HG03025 (cell line): ENCODE measurements around the gene ACMSD.
"Not testable (repeated sequence)": the region's sequence is repeated elsewhere in the genome, so short reads cannot be mapped to it uniquely, and the experiment has no call there.

Experiments used
- ATAC-seq: cut with Tn5 transposase; IDR thresholded peaks from one replicate; pipeline ENCODE4 v1.9.1; 2021; ENCODE audit warnings: mild to moderate bottlenecking, moderate library complexity; ENCODE audit not compliant: unreplicated experiment, low FRiP score

Gene ACMSD

DNA sequence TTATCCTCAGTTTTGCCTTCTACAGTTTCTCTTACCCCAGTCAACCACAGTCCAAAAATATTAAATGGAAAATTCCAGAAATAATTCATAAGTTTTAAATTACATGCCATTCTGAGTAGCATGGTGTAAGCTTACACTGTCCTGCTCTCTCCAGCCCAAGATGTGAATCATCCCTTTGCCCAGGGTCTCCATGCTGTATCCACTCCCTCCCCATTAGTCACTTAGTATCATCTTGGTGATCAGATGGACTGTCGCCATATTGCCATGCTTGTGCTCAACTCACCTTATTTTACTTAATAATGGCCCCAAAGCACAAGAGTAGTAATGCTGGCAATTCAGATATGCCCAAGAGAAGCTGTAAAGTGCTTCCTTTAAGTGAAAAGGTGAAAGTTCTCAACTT, 61.7 kb downstream of the ACMSD start:
- no peak for ATAC-seq

DNA sequence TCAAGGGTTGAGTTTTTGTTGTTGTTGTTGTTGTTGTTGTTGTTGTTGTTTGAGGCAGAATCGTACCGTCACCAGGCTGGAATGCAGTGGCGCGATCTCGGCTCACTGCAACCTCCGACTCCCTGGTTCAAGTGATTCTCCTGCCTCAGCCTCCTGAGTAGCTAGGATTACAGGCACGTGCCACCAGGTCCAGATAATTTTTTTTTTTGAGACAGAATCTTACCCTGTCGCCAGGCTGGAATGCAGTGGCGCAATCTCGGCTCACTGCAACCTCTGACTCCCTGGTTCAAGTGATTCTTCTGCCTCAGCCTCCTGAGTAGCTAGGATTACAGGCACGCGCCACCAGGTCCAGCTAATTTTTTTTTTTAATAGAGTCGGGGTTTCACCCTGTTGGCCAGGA, 65.3 kb downstream of the ACMSD start:
- ATAC-seq = not testable (repeated sequence)

DNA sequence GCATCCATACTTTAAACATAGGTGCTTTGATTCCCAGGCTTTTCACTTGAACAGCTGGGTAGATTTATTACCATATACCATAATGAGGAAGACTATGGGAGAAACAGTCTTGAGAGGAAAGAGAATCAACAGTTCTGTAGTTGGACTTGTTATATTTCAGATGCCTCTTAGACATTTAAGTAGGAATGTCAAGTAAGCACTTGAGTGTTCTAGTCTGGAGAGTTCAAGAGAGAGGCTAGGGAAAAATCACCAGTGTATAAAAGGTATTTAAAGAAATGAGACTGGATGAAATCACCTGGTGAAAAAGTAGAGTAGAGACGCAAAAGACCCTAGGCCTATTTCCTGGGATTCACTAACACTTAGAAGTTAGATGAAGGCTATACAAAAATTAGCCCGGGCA, 66.8 kb downstream of the ACMSD start:
- no peak for ATAC-seq

DNA sequence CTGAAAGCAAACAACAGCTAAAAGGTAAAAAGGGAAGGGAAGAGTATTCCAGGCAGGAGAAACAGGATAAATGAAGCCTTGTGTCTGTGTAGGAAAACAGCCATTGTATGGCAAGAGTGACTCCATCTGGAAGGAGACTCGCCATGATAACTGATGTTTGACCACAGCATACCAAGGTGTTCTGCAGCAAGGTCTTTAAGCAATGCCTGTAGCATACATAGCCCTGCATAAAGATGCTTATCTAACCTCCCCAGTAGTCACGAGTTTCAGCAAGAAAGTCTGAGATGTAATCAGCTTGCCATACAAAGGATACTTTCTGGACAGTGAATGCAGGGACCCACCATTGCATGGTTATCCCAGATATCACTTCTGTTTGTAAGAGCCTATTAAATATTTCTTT, 68.3 kb downstream of the ACMSD start:
- ATAC-seq = no peak

DNA sequence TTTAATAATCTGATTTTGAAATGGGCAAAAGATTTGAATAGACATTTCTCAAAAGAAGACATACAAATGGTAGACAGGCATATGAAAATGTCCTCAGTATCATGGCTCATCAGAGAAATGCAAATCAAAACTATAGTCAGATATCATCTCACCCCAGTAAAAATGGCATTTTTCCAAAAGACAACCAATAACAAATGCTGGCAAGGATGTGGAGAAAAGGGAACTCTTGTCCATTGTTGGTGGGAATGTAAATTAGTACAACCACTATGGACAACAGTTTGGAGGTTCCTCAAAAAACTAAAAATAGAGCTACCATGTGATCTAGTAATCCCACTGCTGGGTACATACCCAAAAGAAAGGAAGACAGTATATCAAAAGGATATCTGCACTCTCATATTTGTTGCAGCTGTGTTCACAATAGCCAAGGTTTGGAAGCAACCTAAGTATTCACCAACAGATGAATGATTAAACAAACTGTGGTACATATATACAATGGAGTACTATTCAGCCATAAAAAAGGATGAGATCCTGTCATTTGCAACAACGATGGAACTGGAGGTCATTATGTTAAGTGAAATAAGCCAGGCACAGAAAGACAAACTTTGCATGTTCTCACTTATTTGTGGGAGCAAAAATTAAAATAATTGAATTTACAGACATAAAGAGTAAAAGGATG, 69.2 kb downstream of the ACMSD start:
- ATAC-seq = not testable (repeated sequence)

DNA sequence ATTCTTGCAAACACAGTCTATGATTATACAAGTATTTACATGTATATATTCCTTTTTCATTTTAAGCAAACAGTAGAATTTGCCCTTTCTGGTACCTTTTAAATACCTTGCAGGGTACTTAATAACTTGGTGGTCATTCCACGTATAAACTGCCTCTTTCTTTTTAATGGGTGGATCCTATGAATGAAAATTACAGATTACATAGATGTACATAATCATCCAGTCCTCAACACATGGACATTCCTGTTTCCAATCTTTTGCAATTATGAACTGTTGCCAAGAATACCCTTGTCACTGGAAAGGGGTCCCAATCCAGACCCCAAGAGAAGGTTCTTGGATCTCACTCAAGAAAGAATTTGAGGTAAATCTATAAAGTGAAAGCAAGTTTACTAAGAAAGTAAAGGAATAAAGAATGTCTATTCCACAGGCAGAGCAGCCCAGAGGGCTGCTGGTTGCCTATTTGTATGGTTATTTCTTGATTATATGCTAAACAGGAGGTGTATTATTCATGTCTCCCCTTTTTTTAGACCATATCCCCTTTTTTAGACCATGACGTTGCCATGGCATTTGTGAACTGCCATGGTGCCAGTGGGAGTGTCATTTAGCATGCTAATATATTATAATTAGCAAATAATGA, 72.5 kb downstream of the ACMSD start:
- no peak for ATAC-seq

DNA sequence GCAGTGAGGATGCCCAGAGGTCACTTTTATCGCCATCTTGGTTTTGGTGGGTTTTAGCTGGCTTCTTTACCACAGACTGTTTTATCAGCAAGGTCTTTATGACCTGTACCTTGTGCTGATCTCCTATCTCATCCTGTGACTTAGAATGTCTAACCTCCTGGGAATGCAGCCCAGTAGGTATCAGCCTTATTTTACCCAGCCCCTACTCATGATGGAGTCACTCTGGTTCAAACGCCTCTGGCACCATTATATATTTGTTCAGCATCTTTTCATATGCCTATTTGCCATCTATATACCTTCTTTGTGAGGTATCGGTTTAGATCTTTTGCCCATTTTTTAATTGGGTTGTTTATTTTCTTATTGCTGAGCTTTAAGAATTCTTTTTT, 73.0 kb downstream of the ACMSD start:
- ATAC-seq = no peak

DNA sequence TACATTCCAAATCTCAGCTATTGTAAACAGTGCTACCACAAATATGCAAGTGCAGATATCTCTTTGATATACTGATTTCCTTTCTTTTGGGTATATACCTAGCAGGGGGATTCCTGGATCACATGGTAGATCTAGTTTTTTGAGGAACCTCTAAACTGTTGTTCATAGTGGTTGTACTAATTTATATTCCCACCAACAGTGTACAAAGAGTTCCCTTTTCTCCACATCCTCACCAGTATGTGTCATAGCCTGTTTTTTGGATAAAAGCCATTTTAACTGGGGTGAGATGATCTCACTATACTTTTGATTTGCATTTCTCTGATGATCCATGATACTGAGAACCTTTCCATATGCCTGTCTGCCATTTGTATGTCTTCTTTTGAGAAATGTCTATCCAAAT, 73.9 kb downstream of the ACMSD start:
- no peak for ATAC-seq

DNA sequence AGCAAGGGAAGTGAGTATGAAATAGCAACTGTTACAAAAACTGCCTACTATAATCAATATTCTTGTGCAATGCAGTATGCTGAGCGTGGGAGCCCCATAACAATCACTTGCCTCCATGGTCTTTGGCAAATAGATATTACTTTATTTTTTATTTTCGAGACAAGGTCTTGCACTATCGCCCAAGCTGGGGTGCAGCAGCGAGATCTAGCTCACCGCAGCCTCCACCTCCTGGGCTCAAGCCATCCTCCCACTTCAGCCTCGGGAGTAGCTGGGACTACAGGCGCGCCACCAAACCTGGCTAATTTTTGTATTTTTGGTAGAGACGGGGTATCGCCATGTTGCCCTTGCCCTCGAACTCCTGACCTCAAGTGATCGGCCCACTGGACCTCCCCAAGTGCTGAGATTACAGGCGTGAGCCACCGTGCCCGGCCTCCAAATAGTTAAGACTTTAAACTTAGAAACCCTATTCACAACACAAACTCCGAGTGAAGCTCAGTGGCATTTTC, 79.0 kb downstream of the ACMSD start:
- ATAC-seq = no peak

DNA sequence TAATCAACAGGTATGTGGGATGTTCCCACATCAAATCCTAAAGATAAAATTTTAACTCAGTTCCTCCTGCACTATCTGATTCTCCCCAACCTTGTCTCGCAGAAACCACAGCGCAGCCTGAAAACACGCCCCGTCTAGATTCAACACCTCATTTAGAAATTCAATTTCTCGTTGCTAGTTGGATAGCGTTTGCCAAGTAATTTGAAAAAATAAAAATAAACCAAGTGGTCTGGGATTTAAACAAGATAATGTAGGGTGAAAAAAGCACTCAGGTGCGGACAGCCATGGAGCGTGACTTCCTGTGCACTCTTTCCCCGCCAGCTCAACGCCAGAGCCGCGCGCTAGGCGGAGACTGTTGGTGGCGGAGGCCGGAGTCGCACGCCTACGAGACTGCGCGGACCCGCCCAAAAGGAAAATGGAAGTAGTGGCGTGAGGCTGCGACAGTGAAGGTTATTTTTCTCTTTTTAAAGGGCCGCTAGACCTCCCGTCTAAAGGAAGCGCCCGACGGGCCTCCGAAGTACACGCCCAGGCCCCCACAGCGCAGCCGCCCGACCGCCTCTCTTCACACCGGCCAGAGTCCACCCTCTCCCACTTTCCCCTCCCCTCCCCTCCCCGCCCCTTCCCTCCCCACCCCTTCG, 79.6 kb downstream of the ACMSD start:
- peak; percentile 75 for ATAC-seq

DNA sequence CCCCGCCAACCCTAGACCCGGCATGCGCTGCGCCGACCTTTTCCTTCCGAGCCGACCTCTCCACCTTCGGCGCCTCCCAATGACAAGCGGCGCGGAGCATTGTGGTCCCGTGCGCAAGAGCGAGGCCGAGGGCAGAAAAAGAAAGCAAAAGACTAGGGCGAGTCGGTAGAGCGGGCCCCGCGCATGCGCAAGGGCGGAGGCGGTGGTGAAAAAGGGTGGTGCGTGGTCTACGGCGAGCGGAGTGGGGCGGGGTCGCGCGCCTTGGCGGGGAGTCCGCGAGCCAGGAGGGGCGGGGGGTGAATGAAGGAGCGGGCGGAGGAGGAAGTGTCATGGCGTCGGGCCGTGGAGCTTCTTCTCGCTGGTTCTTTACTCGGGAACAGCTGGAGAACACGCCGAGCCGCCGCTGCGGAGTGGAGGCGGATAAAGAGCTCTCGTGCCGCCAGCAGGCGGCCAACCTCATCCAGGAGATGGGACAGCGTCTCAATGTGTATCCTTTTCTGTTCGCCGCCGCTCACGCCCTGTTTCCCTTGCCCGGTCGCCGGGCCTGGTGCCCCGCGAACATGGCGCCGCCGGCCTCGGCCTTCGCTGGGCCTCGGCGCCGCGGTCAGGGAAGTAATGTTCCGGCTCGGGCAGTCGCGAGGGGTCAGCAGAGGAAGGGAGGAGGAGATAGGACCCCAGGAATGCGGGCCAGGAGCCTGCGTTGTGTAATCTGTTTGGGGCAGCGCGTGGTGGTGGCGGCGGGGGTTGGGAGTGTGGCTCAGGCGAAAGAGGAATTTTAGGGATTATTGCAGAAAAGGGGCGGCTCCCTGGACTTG, 80.3 kb downstream of the ACMSD start, which contains the start of gene CCNT2:
TSS of gene CCNT2 (plus strand) at position 297 of the 815 bp plus-strand sequence. CDS start at position 330, 33 bp downstream.
- ATAC-seq = peak; percentile 76

DNA sequence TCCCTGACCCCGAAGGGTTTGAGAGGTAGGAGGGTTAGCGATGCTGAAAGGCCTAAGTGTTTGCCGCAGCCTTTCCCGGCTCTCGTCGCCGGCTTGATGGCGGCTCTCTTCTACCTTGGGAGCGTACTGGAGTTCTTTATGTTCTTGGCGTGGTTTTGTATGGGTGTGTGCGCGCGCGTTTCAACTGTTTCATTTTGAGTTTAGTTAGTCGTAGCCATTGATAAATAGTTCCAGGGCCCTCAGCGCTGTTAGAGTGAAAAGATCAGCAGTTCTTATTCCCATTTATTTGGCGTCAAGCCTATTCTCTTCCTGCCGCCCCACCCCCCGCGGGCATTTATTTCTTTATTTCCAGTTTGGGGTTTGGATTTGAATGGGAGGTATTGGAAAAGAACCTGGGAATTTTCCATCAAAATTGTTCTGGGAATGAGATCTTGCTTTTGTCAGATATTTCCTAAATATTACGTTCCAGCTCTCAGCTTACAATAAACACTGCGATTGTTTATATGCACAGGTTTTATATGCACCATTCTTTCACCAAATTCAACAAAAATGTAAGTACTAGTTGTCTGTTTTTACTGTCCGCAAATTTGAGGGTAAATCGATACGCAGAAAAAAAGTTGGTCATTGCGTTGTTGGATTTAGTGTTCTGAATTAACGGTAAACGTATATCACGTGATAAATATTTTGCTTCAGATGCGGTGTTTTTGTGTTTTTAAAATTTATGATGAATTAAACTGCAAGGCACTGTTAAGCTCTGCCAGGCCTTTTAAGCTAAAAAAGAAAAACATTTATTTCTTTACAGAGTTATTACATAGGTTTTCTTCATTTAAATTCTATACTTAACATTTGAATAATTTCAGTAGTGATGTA, 81.2 kb downstream of the ACMSD start:
- ATAC-seq = no peak

DNA sequence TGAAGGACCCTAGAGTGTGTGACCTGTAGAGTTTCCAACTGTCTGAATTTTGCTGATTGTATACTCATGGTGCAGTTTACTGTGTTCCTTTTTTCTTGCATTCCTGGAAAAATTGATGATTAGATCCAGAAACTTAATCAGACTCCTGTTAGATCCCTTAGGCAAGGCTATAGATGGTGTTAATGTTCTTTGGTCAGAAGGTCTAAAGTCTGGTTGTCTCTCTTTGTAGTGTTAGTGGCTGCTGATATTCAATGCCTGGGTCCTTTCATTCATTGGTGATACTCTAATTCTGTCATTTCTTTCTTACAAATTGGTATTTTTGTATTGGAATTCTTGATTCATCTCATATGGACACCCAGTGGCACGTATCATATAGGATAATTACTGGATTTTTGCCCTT, 86.5 kb downstream of the ACMSD start:
- no peak for ATAC-seq

DNA sequence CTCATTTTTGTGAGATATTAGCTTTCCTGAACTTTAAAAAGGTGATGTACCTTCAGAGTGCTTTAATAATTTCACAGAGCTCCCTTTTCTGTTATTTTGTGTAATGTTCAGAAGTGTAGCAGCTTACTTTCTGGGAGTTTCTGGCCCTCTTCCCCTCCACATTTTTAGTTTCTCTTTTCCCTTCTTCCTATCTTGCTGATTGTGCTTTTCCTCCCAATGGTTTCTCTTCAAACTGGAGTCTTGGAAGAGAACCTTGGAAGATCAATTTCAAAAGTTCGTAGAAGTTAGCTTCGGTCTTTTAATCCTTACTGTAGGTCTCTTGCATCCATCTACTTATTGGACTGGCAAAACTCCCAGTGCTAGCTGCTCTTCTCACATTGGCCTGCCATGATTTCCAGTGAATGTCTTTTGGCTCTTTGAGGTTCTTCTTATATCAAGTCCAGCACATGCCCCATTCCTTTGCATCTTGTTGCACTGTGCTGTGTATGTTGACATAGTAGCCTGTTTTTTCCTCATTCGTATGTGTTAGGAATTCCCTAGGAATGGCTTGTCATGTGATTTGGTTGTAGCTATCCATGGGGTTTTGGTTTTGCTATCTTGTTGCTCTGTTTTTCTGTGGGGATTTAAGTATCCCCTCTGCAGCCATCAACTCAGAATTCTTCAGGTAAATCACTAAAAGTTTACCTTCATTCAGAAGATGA, 88.0 kb downstream of the ACMSD start:
- ATAC-seq = no peak

DNA sequence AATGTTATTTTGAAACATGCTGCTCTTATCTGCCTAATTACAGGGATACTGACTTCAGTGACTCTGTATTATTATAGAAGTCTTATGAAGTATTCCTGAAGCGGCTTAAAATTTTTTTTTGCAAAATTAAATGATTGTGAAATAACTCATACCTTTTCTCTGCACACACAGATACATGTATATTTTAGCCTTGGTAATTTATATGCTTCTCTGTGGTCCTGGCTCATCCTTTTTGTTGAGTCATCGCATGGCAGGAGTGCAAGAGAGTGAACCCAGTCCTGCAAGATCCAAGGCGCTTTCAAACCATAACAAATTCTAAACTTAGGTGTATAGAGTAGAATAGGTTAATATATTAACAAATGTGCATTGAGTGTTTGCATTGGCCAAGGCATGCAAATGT, 88.8 kb downstream of the ACMSD start:
- ATAC-seq = no peak

DNA sequence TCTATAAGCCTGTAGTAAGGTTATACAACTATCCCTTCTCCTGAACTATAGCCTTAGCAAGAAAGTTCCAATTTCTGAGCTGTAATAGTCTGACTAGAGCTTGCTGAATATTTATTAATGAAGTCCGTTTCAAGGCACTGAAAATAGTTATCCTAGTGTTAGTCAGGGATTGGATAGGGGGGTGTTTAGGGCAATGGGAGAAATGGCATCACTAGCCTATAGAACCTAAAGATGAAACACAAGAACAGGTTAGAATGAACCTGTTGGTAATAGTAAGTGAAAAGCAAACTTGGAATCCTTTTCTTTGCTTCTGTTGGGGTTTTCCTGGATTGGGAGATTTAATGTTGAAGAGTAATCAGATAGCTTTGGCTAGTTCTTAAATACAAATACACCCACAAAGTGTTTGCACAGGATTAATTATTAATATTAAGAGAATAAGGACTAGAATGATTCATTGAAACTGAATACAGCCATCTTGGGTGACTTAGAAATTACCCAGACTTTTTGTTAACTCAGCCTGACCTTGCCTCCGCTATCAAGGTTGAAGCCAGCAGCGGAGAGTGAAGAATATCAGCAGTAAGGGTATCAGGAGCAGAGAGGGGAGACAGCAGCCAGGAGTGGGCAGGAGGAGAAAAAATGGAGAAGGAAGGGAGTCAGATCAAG, 94.6 kb downstream of the ACMSD start:
- ATAC-seq = no peak

DNA sequence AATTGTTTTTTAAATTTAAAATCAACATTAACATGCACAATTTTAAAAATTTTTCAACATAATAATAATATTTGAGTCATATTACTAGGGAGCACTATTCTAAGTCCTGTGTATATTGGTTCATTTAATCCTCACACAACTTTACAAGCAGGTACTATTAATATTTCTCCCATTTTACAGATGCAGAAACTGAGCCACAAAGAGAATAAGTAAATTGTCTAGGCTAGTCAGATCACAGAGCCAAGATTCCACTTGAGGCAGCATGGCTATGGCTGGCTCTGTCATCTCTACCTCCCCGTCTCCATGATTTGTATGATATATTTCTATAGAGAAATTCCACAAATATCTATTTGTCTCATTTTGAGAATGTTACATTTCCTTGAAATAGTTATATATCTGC, 95.3 kb downstream of the ACMSD start:
- no peak for ATAC-seq

DNA sequence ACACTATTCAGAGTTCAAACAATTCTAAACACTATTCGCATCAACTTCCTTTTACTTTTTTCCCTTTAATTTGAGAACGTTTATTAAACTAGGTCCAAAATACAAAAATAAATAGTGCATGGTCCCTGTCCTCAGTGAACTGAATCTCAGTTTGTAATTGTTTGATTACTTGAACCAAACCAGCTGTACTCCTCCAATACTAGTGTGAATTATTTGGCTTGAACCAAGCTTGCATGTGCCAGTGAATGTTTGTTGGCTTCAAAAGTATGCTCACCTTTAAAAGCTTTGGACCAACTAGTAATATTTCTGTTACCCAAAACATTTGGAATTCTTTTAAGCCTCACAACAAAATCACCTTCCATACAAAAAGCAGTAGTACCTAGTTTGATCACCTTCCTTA, 95.7 kb downstream of the ACMSD start:
- ATAC-seq = no peak

DNA sequence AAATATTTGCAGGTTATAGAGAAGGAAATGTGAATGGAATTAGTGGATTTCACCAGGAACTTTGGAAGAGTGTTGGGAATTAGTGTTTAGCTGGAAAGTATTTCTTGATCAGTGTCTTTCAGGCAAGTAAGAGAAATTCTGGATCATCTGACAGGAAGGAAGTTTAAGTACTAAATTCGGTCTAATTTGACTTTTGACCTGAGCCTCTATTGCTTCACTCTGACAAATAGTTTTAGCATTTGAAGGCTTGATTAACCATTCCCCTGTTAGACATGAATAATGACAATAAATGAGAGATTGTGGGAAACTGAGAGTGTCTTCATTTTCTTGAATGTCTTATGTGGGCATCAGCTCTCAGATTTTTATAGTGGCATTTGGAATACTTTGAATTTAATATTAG, 96.2 kb downstream of the ACMSD start:
- ATAC-seq = no peak
